Prostate gland (tissue), 2 donors: ENCODE results near the gene MYOZ1. TPM values are rescaled to one million over a fixed set of nuclear protein-coding genes. Genes with fewer than 3 reads are reported as not detected.

Experiments
- DNase-seq: peaks from one replicate; pipeline ENCODE4 v3.0.0-alpha.2; 2019; ENCODE audit warnings: low spot score
- H3K27ac ChIP-seq, 2 donors: fragments of 200-600 bp; sonication (generic); 2 replicates each; pipeline ENCODE4 v1.5.1; 2017 to 2019
- H3K27me3 ChIP-seq: fragments of 200-600 bp; sonication (generic); replicated peaks from 2 replicates; pipeline ENCODE4 v1.5.1; 2019; ENCODE audit not compliant: insufficient read depth
- H3K36me3 ChIP-seq, 2 donors: fragments of 200-600 bp; sonication (generic); 1 replicate in 1 of 2; 2 replicates in 1 of 2; pipeline versions ENCODE4 v1.5.1 to v1.8.1; 2017 to 2019
- H3K4me1 ChIP-seq: fragments of 200-600 bp; sonication (generic); replicated peaks from 2 replicates; pipeline ENCODE4 v1.5.1; 2019
- H3K4me3 ChIP-seq, 2 donors: fragments of 200-600 bp; sonication (generic); 2 replicates each; pipeline ENCODE4 v1.5.1; 2017 to 2019
- H3K9me3 ChIP-seq: fragments of 200-600 bp; sonication (generic); 2 replicates; pipeline ENCODE4 v1.5.1; 2017
- CTCF ChIP-seq, 4 experiments: fragments of 200-600 bp in 2 of 4; fragments of 450-650 bp in 2 of 4; sonication (generic) in 2 of 4; IDR thresholded peaks; 1 replicate in 3 of 4; 2 replicates in 1 of 4; pipeline ENCODE4 v1.5.1; 2016 to 2019; ENCODE audit warnings: antibody characterized with exemption in 4 of 4, mild to moderate bottlenecking in 2 of 4, moderate library complexity in 2 of 4
- POLR2A ChIP-seq: fragments of 450-650 bp; IDR thresholded peaks from one replicate; pipeline ENCODE4 v1.6.1; 2016; ENCODE audit warnings: antibody characterized with exemption, mild to moderate bottlenecking
- POLR2AphosphoS5 ChIP-seq: sonication (generic); formaldehyde crosslinking; IDR thresholded peaks from one replicate; pipeline ENCODE4 v1.6.1; 2017; ENCODE audit warnings: antibody characterized with exemption
- WGBS: methylation state at CpG from one replicate; pipeline ENCODE4 v1.1.5; 2018; 5-methylcytosine and 5-hydroxymethylcytosine counted together
- intact Hi-C: fragments of 100-400 bp; cut with DNase I; formaldehyde crosslinking; loops from one replicate; pipeline ENCODE4 v1.14.2; 2022
- total RNA-seq, 2 donors: library from RNA; depleted of rRNA; stranded (reverse); fragments of >200 nt; gene quantifications; one replicate each; pipeline ENCODE4 v1.1.0, GENCODE V29; 2016

MYOZ1 gene
- total RNA-seq, 2 donors from 2014 or later, result 1.6 to 3.3 TPM

GRCh38 chr10:73601486-73601921 lies 39.8 kb downstream of the MYOZ1 start:
- no peak overlapping the region for H3K4me3 ChIP-seq
- H3K27ac ChIP-seq, result peak overlapping the region; percentile 44 to 61
- no peaks in the 10 kb centered on the region for H3K27me3 ChIP-seq
- TF ChIP-seq POLR2AphosphoS5 (peak; percentile 96), CTCF (IDR thresholded peaks at IDR 0.05) (peak in 1 of 4 experiments; percentile 37), POLR2A (no peak)
- no peaks in the 10 kb centered on the region for H3K36me3 ChIP-seq
- intact Hi-C loops, result no loop called here
- peak; percentile 94 for DNase-seq
- H3K9me3 ChIP-seq, result no peaks in the 10 kb centered on the region
- no peaks in the 10 kb centered on the region for H3K4me1 ChIP-seq
- WGBS, result 44% methylated on average over 3 of the region's 3 CpGs

GRCh38 chr10:73597346-73597745 lies 43.9 kb downstream of the MYOZ1 start:
- no peaks in the 10 kb centered on the region for H3K27me3 ChIP-seq
- DNase-seq, result no peak
- TF ChIP-seq POLR2AphosphoS5 (no peak), CTCF (IDR thresholded peaks at IDR 0.05) (no peak), POLR2A (no peak)
- no peaks in the 10 kb centered on the region for H3K36me3 ChIP-seq
- no peaks in the 10 kb centered on the region for H3K9me3 ChIP-seq
- no peak overlapping the region for H3K4me3 ChIP-seq
- 100% methylated on average over 1 of the region's 1 CpG for WGBS
- H3K4me1 ChIP-seq, result no peaks in the 10 kb centered on the region
- H3K27ac ChIP-seq, result no peak overlapping the region
- intact Hi-C loops, result no loop called here

DNA sequence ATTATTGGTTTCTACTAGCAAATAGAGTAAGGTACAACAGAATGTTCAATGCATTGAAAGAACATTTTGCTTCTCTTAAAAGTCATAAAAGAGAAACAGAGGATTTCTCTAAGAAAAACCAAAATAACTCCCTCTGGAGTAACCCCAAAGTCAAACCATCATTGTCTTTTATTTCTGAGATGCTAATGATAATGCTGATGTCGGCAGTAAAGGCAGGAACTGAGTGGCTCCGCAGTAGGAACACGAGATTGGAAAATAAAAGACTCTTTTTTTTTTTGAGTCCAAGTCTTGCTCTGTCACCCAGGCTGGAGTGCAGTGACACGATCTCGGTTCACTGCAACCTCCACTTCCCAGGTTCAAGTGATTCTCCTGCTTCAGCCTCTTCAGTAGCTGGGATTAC lies 47.5 kb downstream of the MYOZ1 start:
- peaks cover 5% of the 10 kb centered on the region for H3K4me1 ChIP-seq

DNA sequence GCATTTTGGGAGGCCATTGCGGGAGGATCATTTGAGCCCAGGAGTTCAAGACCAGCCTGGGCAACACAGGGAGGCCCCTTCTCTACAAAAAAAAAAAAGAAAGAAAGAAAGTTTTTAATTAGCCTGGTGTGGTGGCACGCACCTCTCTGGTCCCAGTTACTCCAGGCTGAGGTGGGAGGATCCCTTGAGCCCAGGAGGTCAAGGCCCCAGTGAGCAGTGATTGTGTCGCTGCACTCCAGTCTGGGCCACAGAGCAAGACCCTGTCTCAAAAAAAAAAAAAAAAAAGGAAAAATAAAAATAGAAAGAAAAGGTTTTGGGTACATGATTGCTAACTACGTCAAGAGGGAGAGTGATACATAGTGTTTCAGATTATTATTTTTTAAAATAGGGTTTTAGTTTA lies 48.2 kb downstream of the MYOZ1 start:
- Histone ChIP-seq H3K27me3 (no peaks in the 10 kb centered on the region), H3K4me3 (no peak overlapping the region), H3K36me3 (no peaks in the 10 kb centered on the region), H3K27ac (no peak overlapping the region), H3K4me1 (peaks cover 5% of the 10 kb centered on the region), H3K9me3 (no peaks in the 10 kb centered on the region)
- whole genome bisulfite sequencing, result 98% methylated on average over 4 of the region's 4 CpGs
- no peak for TF ChIP-seq POLR2A
- no peak for TF ChIP-seq CTCF (IDR thresholded peaks at IDR 0.05)
- TF ChIP-seq POLR2AphosphoS5, result no peak
- DNase-seq, result no peak
- intact Hi-C loops, result no loop called here

More for the DNA sequence above, 47.5 kb downstream of the MYOZ1 start:
- Histone ChIP-seq H3K4me3 (no peak overlapping the region), H3K27me3 (no peaks in the 10 kb centered on the region), H3K9me3 (no peaks in the 10 kb centered on the region), H3K36me3 (no peaks in the 10 kb centered on the region), H3K27ac (no peak overlapping the region)
- WGBS, result 63% methylated on average over 5 of the region's 5 CpGs
- no peak for DNase-seq
- intact Hi-C loops, result no loop called here
- no peak for TF ChIP-seq POLR2A
- TF ChIP-seq POLR2AphosphoS5, result no peak
- no peak for TF ChIP-seq CTCF (IDR thresholded peaks at IDR 0.05)

DNA sequence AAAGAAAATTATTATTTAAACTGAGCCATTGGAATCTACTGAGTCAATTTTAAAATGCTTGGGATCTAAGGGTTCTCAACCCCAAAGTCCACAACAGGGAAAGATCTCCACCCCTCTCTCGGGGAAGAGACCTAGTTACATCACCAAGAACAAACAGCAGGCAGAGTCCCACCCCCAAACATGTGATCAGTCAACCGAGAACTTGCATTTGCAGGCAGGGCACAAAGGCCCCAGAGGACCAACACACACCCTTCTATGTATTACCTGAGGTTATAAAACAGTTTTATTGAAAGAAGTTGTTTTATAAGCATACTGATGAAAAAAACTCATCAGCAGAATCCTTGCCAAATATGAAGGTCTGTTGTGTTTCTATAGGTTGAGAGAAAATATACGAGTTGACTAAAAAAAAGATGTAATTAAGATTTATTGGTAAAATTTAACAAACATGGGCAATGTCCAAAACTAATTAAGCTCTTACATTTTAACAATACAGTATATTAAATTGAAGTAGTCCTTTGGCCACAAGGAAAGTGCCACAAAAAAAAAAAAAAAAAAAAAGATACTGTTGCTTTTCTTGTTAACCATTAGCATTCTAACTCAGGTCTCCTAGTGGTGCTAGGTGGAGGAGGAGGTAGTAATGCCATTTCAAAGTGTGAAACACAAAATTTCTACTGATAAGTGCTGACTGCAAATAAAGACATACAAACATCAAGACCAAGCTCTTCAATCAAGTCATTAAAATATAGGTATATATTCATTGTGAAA lies 49.2 kb downstream of the MYOZ1 start:
- peaks cover 5% of the 10 kb centered on the region for H3K4me1 ChIP-seq
- DNase-seq, result peak; percentile 72
- peak overlapping the region; percentile 40 to 55 for H3K27ac ChIP-seq

More for the DNA sequence above, 49.2 kb downstream of the MYOZ1 start:
- no peak overlapping the region for H3K4me3 ChIP-seq
- WGBS, result 27% methylated on average over 3 of the region's 3 CpGs
- no peaks in the 10 kb centered on the region for H3K9me3 ChIP-seq
- TF ChIP-seq CTCF (IDR thresholded peaks at IDR 0.05), result peak in 1 of 4 experiments; percentile 23
- TF ChIP-seq POLR2A, result peak; percentile 34
- TF ChIP-seq POLR2AphosphoS5, result peak; percentile 68
- H3K27me3 ChIP-seq, result no peaks in the 10 kb centered on the region
- intact Hi-C loops, result no loop called here
- H3K36me3 ChIP-seq, result no peaks in the 10 kb centered on the region
